HG02678 (cell line): ENCODE data around the gene CDH22.

ENCODE experiments used
- ATAC-seq: cut with Tn5 transposase; IDR thresholded peaks from one replicate; pipeline ENCODE4 v1.9.1; 2021; ENCODE audit warnings: mild to moderate bottlenecking, moderate library complexity; ENCODE audit not compliant: unreplicated experiment

CDH22 gene

GRCh38 chr20:46127396-46128010 is 180.8 kb downstream of the CDH22 start:
- no peak for ATAC-seq

GRCh38 chr20:46126440-46127056 is 181.8 kb downstream of the CDH22 start:
- ATAC-seq, result no peak
